HepG2 (cell line): ENCODE data around the gene LIPC. TPM values are rescaled to one million over a fixed set of nuclear protein-coding genes. Genes with fewer than 3 reads are reported as not detected.

Experiments
- ATAC-seq: fragments of 200-7000 bp; cut with Tn5 transposase; 3 replicates; pipeline ENCODE4 v1.9.1; 2020; ENCODE audit warnings: mild to moderate bottlenecking, moderate library complexity
- BruUV-seq: library from RNA; stranded (reverse); fragments of 400-500 nt; replicated peaks from 2 replicates; lab custom pipeline; 2021; lab: Mats Ljungman, UMichigan
- CTCF ChIA-PET: fragments of 300-600 bp; formaldehyde crosslinking; extraction: SDS; loops from one replicate; lab custom pipeline; 2021; ENCODE audit warnings: low total read pairs, inconsistent platforms, low intra/inter-chr PET ratio; lab: Yijun Ruan, JAX
- POLR2A ChIA-PET: fragments of 350-600 bp; sonication (Branson Sonifier 250); formaldehyde crosslinking; loops from one replicate; lab custom pipeline; 2020; ENCODE audit warnings: antibody characterized with exemption, inconsistent platforms; lab: Yijun Ruan, JAX
- DNase-seq: peaks from one replicate; pipeline ENCODE4 v3.0.0-alpha.2; 2015; ENCODE audit warnings: low spot score
- FAIRE-seq: peaks from 3 replicates; lab custom pipeline; 2011; peaks lifted over from hg19 to GRCh38; lab: Jason Lieb, UNC
- H2AFZ ChIP-seq: one replicate; pipeline ENCODE4 v1.6.1; 2011; ENCODE audit warnings: low read length, inconsistent platforms
- H3K27ac ChIP-seq: fragments of 300-600 bp; 3 replicates; pipeline ENCODE4 v1.8.0; 2011; ENCODE audit warnings: mixed run types, mild to moderate bottlenecking, mixed read lengths, low read length, inconsistent platforms; ENCODE audit not compliant: insufficient read depth; ENCODE audit errors: extremely low read length
- H3K27me3 ChIP-seq, 2 experiments: fragments of 200-600 bp in 1 of 2; 2 replicates in 1 of 2; 3 replicates in 1 of 2; pipeline versions ENCODE4 v1.6.0 to v1.8.0; 2011; ENCODE audit warnings: low read length in 2 of 2, mild to moderate bottlenecking in 2 of 2, moderate library complexity in 2 of 2, inconsistent platforms in 1 of 2; ENCODE audit not compliant: insufficient read depth in 2 of 2, control insufficient read depth in 1 of 2
- H3K36me3 ChIP-seq, 2 experiments: fragments of 200-600 bp in 1 of 2; replicated peaks in 1 of 2; 2 replicates in 1 of 2; 3 replicates in 1 of 2; pipeline versions ENCODE4 v1.5.1 to v1.8.0; 2011; ENCODE audit warnings: low read length in 2 of 2, inconsistent platforms in 1 of 2; ENCODE audit not compliant: insufficient read depth in 2 of 2, control insufficient read depth in 1 of 2
- H3K4me1 ChIP-seq: 2 replicates; pipeline ENCODE4 v1.5.1; 2012; ENCODE audit warnings: low read length, inconsistent platforms; ENCODE audit not compliant: insufficient read depth
- H3K4me2 ChIP-seq: 2 replicates; pipeline ENCODE4 v1.6.0; 2011; ENCODE audit warnings: low read depth, low read length, inconsistent platforms
- H3K4me3 ChIP-seq, 3 experiments: fragments of 200-600 bp in 1 of 3; sonication (generic), shearing (Covaris generic) in 1 of 3; replicated peaks in 1 of 3; 2 replicates each; pipeline ENCODE4 v1.5.1; 2011 to 2016; ENCODE audit warnings: low read length in 3 of 3, inconsistent platforms in 2 of 3, low read depth in 2 of 3, mild to moderate bottlenecking in 2 of 3, control low read depth in 1 of 3, mixed read lengths in 1 of 3; ENCODE audit not compliant: insufficient read depth in 1 of 3
- H3K79me2 ChIP-seq: one replicate; pipeline ENCODE4 v1.6.1; 2011; ENCODE audit warnings: low read length, inconsistent platforms; ENCODE audit not compliant: insufficient read depth
- H3K9ac ChIP-seq: 2 replicates; pipeline ENCODE4 v1.6.0; 2011; ENCODE audit warnings: mild to moderate bottlenecking, low read depth, low read length, inconsistent platforms; ENCODE audit not compliant: insufficient read depth
- H3K9me3 ChIP-seq: 2 replicates; pipeline ENCODE4 v1.5.1; 2012; ENCODE audit warnings: mild to moderate bottlenecking, low read length
- H4K20me1 ChIP-seq: 2 replicates; pipeline ENCODE4 v1.6.0; 2011; ENCODE audit warnings: inconsistent platforms, mild to moderate bottlenecking, low read length, moderate library complexity; ENCODE audit not compliant: insufficient read depth
- ATM ChIP-seq: fragments of 450-650 bp; IDR thresholded peaks from 2 replicates; pipeline ENCODE4 v1.7.1; 2017; ENCODE audit warnings: mild to moderate bottlenecking, borderline replicate concordance
- HDAC2 ChIP-seq: sonication (generic); formaldehyde crosslinking; IDR thresholded peaks from 2 replicates; pipeline ENCODE4 v1.4.0; 2020; ENCODE audit warnings: missing genetic modification reagents
- HDAC6 ChIP-seq: fragments of 200-600 bp; sonication (generic); IDR thresholded peaks from 2 replicates; pipeline ENCODE4 v1.7.0; 2017; ENCODE audit warnings: mild to moderate bottlenecking, antibody characterized with exemption, low read length, low read depth
- HOXA5 ChIP-seq: sonication (generic); formaldehyde crosslinking; IDR thresholded peaks from 2 replicates; pipeline ENCODE4 v1.4.0; 2020; ENCODE audit warnings: missing genetic modification reagents
- KDM4B ChIP-seq: sonication (generic); formaldehyde crosslinking; IDR thresholded peaks from 2 replicates; pipeline ENCODE4 v1.4.0; 2020; ENCODE audit warnings: missing genetic modification reagents
- MED8 ChIP-seq: sonication (generic); formaldehyde crosslinking; IDR thresholded peaks from 2 replicates; pipeline ENCODE4 v1.8.1; 2023; ENCODE audit warnings: mild to moderate bottlenecking, missing genetic modification reagents; ENCODE audit not compliant: insufficient replicate concordance
- MIER2 ChIP-seq: IDR thresholded peaks from 2 replicates; pipeline ENCODE4 v1.6.1; 2016; ENCODE audit warnings: missing biosample characterization, missing genetic modification reagents
- WGBS: methylation state at CpG from one replicate; pipeline ENCODE4 v1.1.6; 2017; ENCODE audit warnings: low lambda C conversion rate; 5-methylcytosine and 5-hydroxymethylcytosine counted together
- in situ Hi-C: cut with HindIII; loops from 2 replicates; pipeline ENCODE4 v1.10.0; 2017; ENCODE audit warnings: low pct_unique_long_range_greater_than_20kb; ENCODE audit not compliant: extremely low pct_ligation_motif_present
- intact Hi-C: fragments of 100-400 bp; cut with micrococcal nuclease; formaldehyde crosslinking; loops from one replicate; pipeline ENCODE4 v1.10.0; 2022; ENCODE audit not compliant: unreplicated experiment
- polyA plus RNA-seq, 8 experiments: library from polyadenylated mRNA; depleted of rRNA in 3 of 8; stranded (reverse) in 7 of 8; unstranded in 1 of 8; fragments of >200 nt; fragmentation: Illumina TruSeq in 4 of 8; extraction: Trizol in 4 of 8; gene quantifications; 2 replicates each; pipeline versions ENCODE4 v1.2.1 to v1.2.3, GENCODE V29; 2011 to 2016; ENCODE audit warnings: low read depth in 4 of 8, missing spikeins in 1 of 8, mixed read lengths in 1 of 8; ENCODE audit not compliant: insufficient read depth in 1 of 8
- total RNA-seq, 5 experiments: library from RNA; depleted of rRNA; stranded (reverse); fragments of >200 nt; fragmentation: Illumina TruSeq; extraction: Trizol; gene quantifications; 2 replicates each; pipeline ENCODE4 v1.2.3, GENCODE V29; 2016; ENCODE audit warnings: low read depth in 1 of 5
- TF ChIP-seq, protein P1 (sequence below): sonication (generic); formaldehyde crosslinking; IDR thresholded peaks from 2 replicates; pipeline ENCODE4 v1.8.0; 2022; ENCODE audit warnings: missing genetic modification reagents, low read depth, mild to moderate bottlenecking, borderline replicate concordance
- TF ChIP-seq, protein P2 (sequence below): sonication (generic); formaldehyde crosslinking; IDR thresholded peaks from 2 replicates; pipeline ENCODE4 v1.8.1; 2022; ENCODE audit warnings: mild to moderate bottlenecking, missing genetic modification reagents

The LIPC gene
- total and polyA plus RNA-seq, 2 of the 13 experiments (the other 11 are each of a cell fraction or from before 2014, with no cell fraction given) = 26.0 to 38.0 TPM

DNA sequence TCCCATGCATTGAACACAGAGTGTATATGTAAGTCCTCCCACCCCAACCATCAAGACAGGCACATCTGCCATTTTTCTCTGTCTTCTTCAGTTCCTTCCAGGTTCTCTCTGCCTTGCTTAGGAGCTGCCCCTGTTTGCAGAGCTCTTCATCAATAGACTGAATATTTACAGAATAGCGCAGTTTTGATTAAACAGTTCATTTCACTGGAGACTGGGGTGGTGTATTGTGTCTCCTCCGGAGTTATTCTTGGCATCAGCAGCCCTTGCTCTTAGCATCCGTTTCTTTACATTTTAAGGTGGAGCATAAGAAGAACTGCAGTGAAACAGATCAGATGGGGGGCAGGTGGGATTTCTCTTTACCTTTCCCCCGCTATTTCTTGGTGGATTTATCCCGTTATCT, 87.7 kb downstream of the LIPC start:
- FAIRE-seq = no peak
- H3K9ac ChIP-seq = no peak overlapping the region
- DNase-seq = no peak
- H2AFZ ChIP-seq = no peak overlapping the region
- ChIA-PET POLR2A (no interaction called here), CTCF (no interaction called here)
- 91% methylated on average over 5 of the region's 5 CpGs for WGBS
- TF ChIP-seq HDAC2 (CRISPR knock-in tag) = no peak
- TF ChIP-seq, protein P1, sequence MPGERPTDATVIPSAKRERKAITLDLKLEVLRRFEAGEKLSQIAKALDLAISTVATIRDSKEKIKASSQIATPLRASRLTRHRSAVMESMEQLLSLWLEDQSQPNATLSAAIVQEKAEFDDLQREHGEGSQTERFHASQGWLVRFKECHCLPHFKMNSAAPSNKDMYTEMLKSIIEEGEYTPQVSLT (CRISPR knock-in tag) = no peak
- TF ChIP-seq KDM4B = no peak
- TF ChIP-seq HOXA5 = no peak
- TF ChIP-seq ATM = no peak
- TF ChIP-seq, protein P2, sequence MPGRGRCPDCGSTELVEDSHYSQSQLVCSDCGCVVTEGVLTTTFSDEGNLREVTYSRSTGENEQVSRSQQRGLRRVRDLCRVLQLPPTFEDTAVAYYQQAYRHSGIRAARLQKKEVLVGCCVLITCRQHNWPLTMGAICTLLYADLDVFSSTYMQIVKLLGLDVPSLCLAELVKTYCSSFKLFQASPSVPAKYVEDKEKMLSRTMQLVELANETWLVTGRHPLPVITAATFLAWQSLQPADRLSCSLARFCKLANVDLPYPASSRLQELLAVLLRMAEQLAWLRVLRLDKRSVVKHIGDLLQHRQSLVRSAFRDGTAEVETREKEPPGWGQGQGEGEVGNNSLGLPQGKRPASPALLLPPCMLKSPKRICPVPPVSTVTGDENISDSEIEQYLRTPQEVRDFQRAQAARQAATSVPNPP (CRISPR knock-in tag) = no peak
- TF ChIP-seq MIER2 (CRISPR knock-in tag) = no peak
- TF ChIP-seq MED8 (CRISPR knock-in tag) = no peak
- no peak for TF ChIP-seq HDAC6
- no peaks in the 10 kb centered on the region for H3K36me3 ChIP-seq
- no peak overlapping the region for H3K4me2 ChIP-seq
- no TSS peak for BruUV-seq
- intact Hi-C loops (no loop called here), in situ Hi-C loops (no loop called here)
- no peaks in the 10 kb centered on the region for H3K79me2 ChIP-seq
- H3K27ac ChIP-seq = no peak overlapping the region
- ATAC-seq = no peak
- H3K4me3 ChIP-seq = no peak overlapping the region
- H3K27me3 ChIP-seq = no peaks in the 10 kb centered on the region
- peaks cover 26% of the 10 kb centered on the region for H3K4me1 ChIP-seq
- no peaks in the 10 kb centered on the region for H3K9me3 ChIP-seq
- H4K20me1 ChIP-seq = no peaks in the 10 kb centered on the region
